ENCODE data around the gene ATP8A2.

ATP8A2 gene

DNA sequence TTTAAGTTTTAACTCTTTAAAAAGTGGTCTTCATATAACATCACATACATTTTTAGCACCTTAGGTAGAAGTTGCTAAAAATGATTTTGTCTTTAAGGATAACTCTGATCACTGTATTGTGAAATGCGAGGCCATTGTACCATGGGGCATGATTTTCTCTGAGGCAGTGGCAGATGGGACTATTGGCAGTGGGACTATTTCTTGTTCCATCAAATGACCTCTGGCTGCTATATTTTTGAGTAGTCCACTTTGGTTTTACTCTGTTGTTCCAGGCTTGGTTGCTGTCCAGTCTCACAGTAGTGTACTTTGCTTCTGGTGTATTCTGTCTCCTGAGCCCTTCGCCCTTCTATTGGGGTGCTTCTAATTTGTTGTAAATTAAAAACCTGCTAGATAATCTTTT lies 156.5 kb downstream of the ATP8A2 start:
- no peak for TF ChIP-seq POLR2AphosphoS5 (IDR thresholded peaks at IDR 0.05; ENCODE audit: low read depth, low read length)
- no peak for TF ChIP-seq TAF1 (IDR thresholded peaks at IDR 0.05; ENCODE audit: borderline replicate concordance, insufficient read depth, low read length)
- TF ChIP-seq FOXP2 (optimal IDR thresholded peaks at IDR 0.05; ENCODE audit: borderline replicate concordance, extremely low read depth, extremely low read length, insufficient read depth): no peak
- TF ChIP-seq SIN3A (IDR thresholded peaks at IDR 0.05; ENCODE audit: borderline replicate concordance, insufficient read depth, low read length): no peak

DNA sequence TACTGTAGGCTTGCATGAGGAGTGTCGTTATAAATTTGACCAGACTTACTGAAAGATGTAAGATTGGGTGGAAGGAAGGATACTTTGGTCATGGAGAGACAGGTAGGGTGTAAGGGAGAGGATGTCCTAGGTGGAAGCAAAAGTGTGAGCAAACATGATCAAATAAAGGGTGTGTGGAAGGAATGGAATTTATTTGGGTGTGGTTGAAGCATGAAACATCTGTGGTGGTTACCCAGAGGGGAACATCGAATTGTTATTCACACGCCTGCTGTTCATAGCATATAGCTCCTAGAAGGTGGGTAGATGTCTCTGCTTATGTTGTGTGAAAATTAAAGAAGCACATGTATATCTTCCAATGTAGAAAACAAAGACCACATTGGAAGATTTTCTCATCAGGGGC lies 157.7 kb downstream of the ATP8A2 start:
- TF ChIP-seq SIN3A (IDR thresholded peaks at IDR 0.05; ENCODE audit: borderline replicate concordance, insufficient read depth, low read length): no peak
- TF ChIP-seq FOXP2 (optimal IDR thresholded peaks at IDR 0.05; ENCODE audit: borderline replicate concordance, extremely low read depth, extremely low read length, insufficient read depth): no peak
- no peak for TF ChIP-seq POLR2AphosphoS5 (IDR thresholded peaks at IDR 0.05; ENCODE audit: low read depth, low read length)
- TF ChIP-seq TAF1 (IDR thresholded peaks at IDR 0.05; ENCODE audit: borderline replicate concordance, insufficient read depth, low read length): no peak
- TF ChIP-seq, protein P1, sequence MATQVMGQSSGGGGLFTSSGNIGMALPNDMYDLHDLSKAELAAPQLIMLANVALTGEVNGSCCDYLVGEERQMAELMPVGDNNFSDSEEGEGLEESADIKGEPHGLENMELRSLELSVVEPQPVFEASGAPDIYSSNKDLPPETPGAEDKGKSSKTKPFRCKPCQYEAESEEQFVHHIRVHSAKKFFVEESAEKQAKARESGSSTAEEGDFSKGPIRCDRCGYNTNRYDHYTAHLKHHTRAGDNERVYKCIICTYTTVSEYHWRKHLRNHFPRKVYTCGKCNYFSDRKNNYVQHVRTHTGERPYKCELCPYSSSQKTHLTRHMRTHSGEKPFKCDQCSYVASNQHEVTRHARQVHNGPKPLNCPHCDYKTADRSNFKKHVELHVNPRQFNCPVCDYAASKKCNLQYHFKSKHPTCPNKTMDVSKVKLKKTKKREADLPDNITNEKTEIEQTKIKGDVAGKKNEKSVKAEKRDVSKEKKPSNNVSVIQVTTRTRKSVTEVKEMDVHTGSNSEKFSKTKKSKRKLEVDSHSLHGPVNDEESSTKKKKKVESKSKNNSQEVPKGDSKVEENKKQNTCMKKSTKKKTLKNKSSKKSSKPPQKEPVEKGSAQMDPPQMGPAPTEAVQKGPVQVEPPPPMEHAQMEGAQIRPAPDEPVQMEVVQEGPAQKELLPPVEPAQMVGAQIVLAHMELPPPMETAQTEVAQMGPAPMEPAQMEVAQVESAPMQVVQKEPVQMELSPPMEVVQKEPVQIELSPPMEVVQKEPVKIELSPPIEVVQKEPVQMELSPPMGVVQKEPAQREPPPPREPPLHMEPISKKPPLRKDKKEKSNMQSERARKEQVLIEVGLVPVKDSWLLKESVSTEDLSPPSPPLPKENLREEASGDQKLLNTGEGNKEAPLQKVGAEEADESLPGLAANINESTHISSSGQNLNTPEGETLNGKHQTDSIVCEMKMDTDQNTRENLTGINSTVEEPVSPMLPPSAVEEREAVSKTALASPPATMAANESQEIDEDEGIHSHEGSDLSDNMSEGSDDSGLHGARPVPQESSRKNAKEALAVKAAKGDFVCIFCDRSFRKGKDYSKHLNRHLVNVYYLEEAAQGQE (IDR thresholded peaks at IDR 0.05; ENCODE audit: insufficient read depth in 1 of 2, low read depth in 2 of 2, low read length in 2 of 2): no peak

DNA sequence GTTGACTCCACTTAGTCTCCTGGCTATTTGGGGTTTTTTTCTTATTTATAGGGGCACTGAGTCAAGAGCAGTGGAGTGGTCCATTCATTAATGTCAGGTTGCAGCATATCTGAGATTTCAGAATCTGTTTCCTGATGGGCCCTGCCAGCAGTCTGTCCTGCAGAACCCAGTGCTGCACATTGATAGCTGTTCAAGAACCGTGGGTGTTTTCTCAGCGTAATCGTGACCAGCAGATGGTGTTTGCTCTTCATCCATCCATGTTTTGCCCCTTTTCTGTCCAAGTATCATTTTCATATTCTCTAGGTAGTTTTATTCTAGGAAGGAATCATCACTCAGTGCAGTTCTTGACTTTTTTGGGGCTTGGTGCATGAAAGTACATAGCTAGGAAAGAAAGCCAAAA lies 166.5 kb downstream of the ATP8A2 start:
- TF ChIP-seq FOXP2 (optimal IDR thresholded peaks at IDR 0.05; ENCODE audit: borderline replicate concordance, extremely low read depth, extremely low read length, insufficient read depth): no peak
- TF ChIP-seq TAF1 (IDR thresholded peaks at IDR 0.05; ENCODE audit: borderline replicate concordance, insufficient read depth, low read length): no peak
- TF ChIP-seq POLR2AphosphoS5 (IDR thresholded peaks at IDR 0.05; ENCODE audit: low read depth, low read length): no peak
- no peak for TF ChIP-seq SIN3A (IDR thresholded peaks at IDR 0.05; ENCODE audit: borderline replicate concordance, insufficient read depth, low read length)
- TF ChIP-seq, protein P1 (IDR thresholded peaks at IDR 0.05; ENCODE audit: insufficient read depth in 1 of 2, low read depth in 2 of 2, low read length in 2 of 2): no peak

DNA sequence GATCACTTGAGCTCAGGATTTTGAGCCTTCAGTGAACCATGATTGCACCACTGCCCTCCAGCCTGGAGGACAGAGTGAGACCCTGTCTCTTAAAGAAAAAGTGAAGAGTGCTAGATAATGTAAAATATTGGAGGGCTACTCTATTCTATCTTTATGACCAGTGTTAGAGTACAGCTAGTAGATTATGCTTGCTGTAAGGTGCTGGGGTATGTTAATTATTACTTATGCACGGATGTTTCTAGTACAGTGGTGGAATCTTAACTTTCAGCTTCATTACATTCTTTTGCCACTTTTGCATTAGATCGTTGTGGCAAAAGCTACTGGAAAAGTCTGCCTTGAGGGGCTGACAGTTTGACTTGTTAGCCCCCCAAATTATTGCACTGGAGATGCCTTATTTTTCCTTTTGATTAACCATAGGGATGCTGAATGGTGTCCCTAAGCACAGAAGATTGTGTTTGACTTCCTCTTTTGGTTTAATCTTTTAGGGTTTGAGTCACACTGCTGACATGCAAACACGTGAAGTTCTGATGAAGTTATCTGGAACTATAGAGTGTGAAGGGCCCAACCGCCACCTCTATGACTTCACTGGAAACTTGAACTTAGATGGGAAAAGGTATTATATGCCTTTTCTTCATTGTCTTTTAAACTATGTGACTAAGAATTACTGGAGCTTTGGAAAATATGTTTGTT lies 169.8 kb downstream of the ATP8A2 start:
- no peak for TF ChIP-seq POLR2AphosphoS5 (IDR thresholded peaks at IDR 0.05; ENCODE audit: low read depth, low read length)
- TF ChIP-seq, protein P1 (IDR thresholded peaks at IDR 0.05; ENCODE audit: insufficient read depth in 1 of 2, low read depth in 2 of 2, low read length in 2 of 2): no peak
- no peak for TF ChIP-seq SIN3A (IDR thresholded peaks at IDR 0.05; ENCODE audit: borderline replicate concordance, insufficient read depth, low read length)
- TF ChIP-seq FOXP2 (optimal IDR thresholded peaks at IDR 0.05; ENCODE audit: borderline replicate concordance, extremely low read depth, extremely low read length, insufficient read depth): no peak
- TF ChIP-seq TAF1 (IDR thresholded peaks at IDR 0.05; ENCODE audit: borderline replicate concordance, insufficient read depth, low read length): no peak

DNA sequence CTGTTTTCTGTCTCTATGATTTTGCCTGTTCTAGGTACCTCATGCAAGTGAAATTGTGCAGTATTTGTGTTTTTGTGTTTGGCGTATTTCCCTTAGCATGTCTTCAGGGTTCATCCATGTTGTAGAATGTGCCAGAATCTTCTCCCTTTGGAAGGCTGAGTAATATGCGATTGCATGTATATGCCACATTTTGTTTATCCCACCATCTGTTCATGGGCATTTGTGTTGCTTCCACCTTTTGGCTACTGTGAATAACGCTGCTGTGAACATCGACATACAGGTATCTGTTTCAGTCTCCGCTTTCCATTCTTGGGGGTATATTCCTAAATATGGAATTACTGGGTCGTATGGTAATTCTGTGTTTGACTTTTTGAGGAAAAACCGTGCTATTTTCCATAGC lies 190.0 kb downstream of the ATP8A2 start:
- TF ChIP-seq, protein P1 (IDR thresholded peaks at IDR 0.05; ENCODE audit: insufficient read depth in 1 of 2, low read depth in 2 of 2, low read length in 2 of 2): no peak
- no peak for TF ChIP-seq FOXP2 (optimal IDR thresholded peaks at IDR 0.05; ENCODE audit: borderline replicate concordance, extremely low read depth, extremely low read length, insufficient read depth)
- TF ChIP-seq SIN3A (IDR thresholded peaks at IDR 0.05; ENCODE audit: borderline replicate concordance, insufficient read depth, low read length): no peak
- no peak for TF ChIP-seq TAF1 (IDR thresholded peaks at IDR 0.05; ENCODE audit: borderline replicate concordance, insufficient read depth, low read length)
- no peak for TF ChIP-seq POLR2AphosphoS5 (IDR thresholded peaks at IDR 0.05; ENCODE audit: low read depth, low read length)

All from PFSK-1 (cell line).